IMR-90 (cell line): ENCODE results near the gene USB1. TPM values are rescaled to one million over a fixed set of nuclear protein-coding genes. Genes with fewer than 3 reads are reported as not detected.

Source experiments
- ATAC-seq: fragments of 200-7000 bp; cut with Tn5 transposase; 2 replicates; pipeline ENCODE4 v1.9.1; 2020; ENCODE audit warnings: low read depth, mild to moderate bottlenecking, moderate library complexity
- BruUV-seq: library from RNA; stranded (reverse); fragments of 400-500 nt; replicated peaks from 2 replicates; lab custom pipeline; 2021; lab: Mats Ljungman, UMichigan
- CTCF ChIA-PET: fragments of 300-600 bp; formaldehyde crosslinking; extraction: SDS; loops from one replicate; lab custom pipeline; 2021; ENCODE audit warnings: antibody characterized with exemption; lab: Yijun Ruan, JAX
- POLR2A ChIA-PET: fragments of 300-600 bp; sonication (Branson Sonifier 250); formaldehyde crosslinking; loops from one replicate; lab custom pipeline; 2022; ENCODE audit warnings: antibody characterized with exemption; ENCODE audit not compliant: unreplicated experiment; lab: Charles Lee
- DNase-seq: peaks from one replicate; pipeline ENCODE4 v3.0.0; 2013
- H2AFZ ChIP-seq: replicated peaks from 2 replicates; pipeline ENCODE3; 2013; ENCODE audit warnings: low read length, mild to moderate bottlenecking; ENCODE audit not compliant: poor library complexity
- H2AK5ac ChIP-seq: 2 replicates; pipeline ENCODE4 v1.6.1; 2013; ENCODE audit warnings: low read depth, low read length, inconsistent platforms
- H2AK9ac ChIP-seq: replicated peaks from 2 replicates; pipeline ENCODE3; 2013; ENCODE audit warnings: mild to moderate bottlenecking, low read depth, low read length, moderate library complexity; ENCODE audit not compliant: poor library complexity
- H2BK120ac ChIP-seq: 2 replicates; pipeline ENCODE4 v1.6.1; 2013; ENCODE audit warnings: low read depth, low read length, inconsistent platforms
- H2BK15ac ChIP-seq: 3 replicates; pipeline ENCODE4 v1.6.1; 2013; ENCODE audit warnings: low read depth, low read length, inconsistent platforms
- H2BK20ac ChIP-seq: 2 replicates; pipeline ENCODE4 v1.6.1; 2013; ENCODE audit warnings: low read depth, mild to moderate bottlenecking, inconsistent platforms, low read length, moderate library complexity
- H2BK5ac ChIP-seq: 2 replicates; pipeline ENCODE4 v1.6.1; 2013; ENCODE audit warnings: mild to moderate bottlenecking, low read depth, low read length, inconsistent platforms; ENCODE audit not compliant: poor library complexity, severe bottlenecking
- H3K14ac ChIP-seq: replicated peaks from 2 replicates; pipeline ENCODE4 v1.6.1; 2013; ENCODE audit warnings: low read depth, low read length, inconsistent platforms
- H3K18ac ChIP-seq: 2 replicates; pipeline ENCODE4 v1.6.1; 2013; ENCODE audit warnings: low read depth, low read length, control low read depth
- H3K23ac ChIP-seq: 2 replicates; pipeline ENCODE4 v1.6.1; 2013; ENCODE audit warnings: low read depth, low read length, inconsistent platforms
- H3K27ac ChIP-seq: 2 replicates; pipeline ENCODE4 v1.5.1; 2013; ENCODE audit warnings: mild to moderate bottlenecking, control low read depth, low read length; ENCODE audit not compliant: insufficient read depth
- H3K27me3 ChIP-seq: 2 replicates; pipeline ENCODE4 v1.6.1; 2013; ENCODE audit warnings: low read length; ENCODE audit not compliant: control insufficient read depth, insufficient read depth
- H3K36me3 ChIP-seq: 2 replicates; pipeline ENCODE4 v1.6.1; 2013; ENCODE audit warnings: low read length, mixed read lengths; ENCODE audit not compliant: control insufficient read depth, insufficient read depth
- H3K4ac ChIP-seq: 2 replicates; pipeline ENCODE4 v1.6.1; 2013; ENCODE audit warnings: low read depth, low read length, inconsistent platforms
- H3K4me1 ChIP-seq: 2 replicates; pipeline ENCODE4 v1.6.1; 2013; ENCODE audit warnings: low read length, mixed read lengths; ENCODE audit not compliant: control insufficient read depth, insufficient read depth
- H3K4me2 ChIP-seq: 2 replicates; pipeline ENCODE4 v1.6.1; 2013; ENCODE audit warnings: low read depth, mild to moderate bottlenecking, control low read depth, low read length, moderate library complexity
- H3K4me3 ChIP-seq: 2 replicates; pipeline ENCODE4 v1.5.1; 2013; ENCODE audit warnings: low read depth, mild to moderate bottlenecking, control low read depth, low read length, moderate library complexity; ENCODE audit not compliant: insufficient read depth
- H3K56ac ChIP-seq: 2 replicates; pipeline ENCODE4 v1.6.1; 2013; ENCODE audit warnings: low read length, inconsistent platforms; ENCODE audit not compliant: insufficient read depth; ENCODE audit errors: extremely low read depth
- H3K79me1 ChIP-seq, 2 experiments: 2 replicates each; pipeline ENCODE4 v1.6.1; 2013; ENCODE audit warnings: low read length in 2 of 2, inconsistent platforms in 1 of 2, low read depth in 1 of 2
- H3K9ac ChIP-seq: 2 replicates; pipeline ENCODE4 v1.6.1; 2013; ENCODE audit warnings: low read depth, low read length, control low read depth
- H3K9me1 ChIP-seq: 2 replicates; pipeline ENCODE4 v1.6.1; 2013; ENCODE audit warnings: low read length, inconsistent platforms; ENCODE audit not compliant: insufficient read depth
- H3K9me3 ChIP-seq: 2 replicates; pipeline ENCODE4 v1.6.1; 2013; ENCODE audit warnings: low read length; ENCODE audit not compliant: control insufficient read depth, insufficient read depth
- H4K20me1 ChIP-seq: 2 replicates; pipeline ENCODE4 v1.6.1; 2013; ENCODE audit warnings: low read length, inconsistent platforms; ENCODE audit not compliant: insufficient read depth
- H4K5ac ChIP-seq: 2 replicates; pipeline ENCODE4 v1.6.1; 2013; ENCODE audit warnings: mild to moderate bottlenecking, low read depth, low read length, control low read depth
- H4K8ac ChIP-seq, 2 experiments: 2 replicates each; pipeline ENCODE4 v1.6.1; 2013; ENCODE audit warnings: low read depth in 2 of 2, low read length in 2 of 2, control low read depth in 1 of 2, inconsistent platforms in 1 of 2
- H4K91ac ChIP-seq: 2 replicates; pipeline ENCODE4 v1.6.1; 2013; ENCODE audit warnings: low read depth, low read length, inconsistent platforms; ENCODE audit not compliant: insufficient read depth
- MAFK ChIP-seq: IDR thresholded peaks from 2 replicates; pipeline ENCODE4 v1.6.1; 2012; ENCODE audit warnings: low read depth, low read length, improper control_type of control experiment
- RAD21 ChIP-seq: IDR thresholded peaks from 2 replicates; pipeline ENCODE4 v1.6.1; 2012; ENCODE audit warnings: low read length, improper control_type of control experiment
- SMC3 ChIP-seq: fragments of 150-350 bp; IDR thresholded peaks from 2 replicates; pipeline ENCODE4 v1.6.1; 2016; ENCODE audit warnings: low read depth, mild to moderate bottlenecking, antibody characterized with exemption, low read length, moderate library complexity
- WGBS, 2 experiments: methylation state at CpG; one replicate each; pipeline versions ENCODE4 v1.1.5 to v1.1.7; 2013; ENCODE audit warnings: missing lambda C conversion rate in 2 of 2; ENCODE audit not compliant: insufficient read length in 1 of 2; ENCODE audit errors: extremely low coverage in 2 of 2; 5-methylcytosine and 5-hydroxymethylcytosine counted together
- dilution Hi-C: fragments of 300-500 bp; cut with HindIII; formaldehyde crosslinking; loops from one replicate; pipeline ENCODE4 v1.14.3; 2018; ENCODE audit warnings: low sequenced_read_pairs; ENCODE audit not compliant: unreplicated experiment
- in situ Hi-C: fragments of 300-500 bp; cut with MboI; formaldehyde crosslinking; loops from 3 replicates; pipeline ENCODE4 v1.14.3; 2019; ENCODE audit warnings: low sequenced_read_pairs, inconsistent platforms, mixed read lengths
- intact Hi-C: fragments of 100-400 bp; cut with micrococcal nuclease; formaldehyde crosslinking; loops from 2 replicates; pipeline ENCODE4 v1.10.0; 2022
- polyA plus RNA-seq, 3 experiments: library from polyadenylated mRNA; depleted of rRNA; stranded (reverse); fragments of >200 nt; gene quantifications; 2 replicates each; pipeline ENCODE4 v1.2.3, GENCODE V29; 2012; ENCODE audit warnings: low replicate concordance in 1 of 3
- total RNA-seq: library from RNA; depleted of rRNA; stranded (reverse); fragments of >200 nt; gene quantifications from 2 replicates; pipeline ENCODE4 v1.2.3, GENCODE V29; 2012
- TF ChIP-seq, protein P1 (sequence below): fragments of 150-350 bp; IDR thresholded peaks from 2 replicates; pipeline ENCODE4 v1.6.1; 2016; ENCODE audit warnings: low read depth, mild to moderate bottlenecking, low read length, moderate library complexity, borderline replicate concordance

USB1 gene
- total and polyA plus RNA-seq, 2 of the 4 experiments (the other 2 are of a cell fraction): 45.9 to 94.9 TPM

DNA sequence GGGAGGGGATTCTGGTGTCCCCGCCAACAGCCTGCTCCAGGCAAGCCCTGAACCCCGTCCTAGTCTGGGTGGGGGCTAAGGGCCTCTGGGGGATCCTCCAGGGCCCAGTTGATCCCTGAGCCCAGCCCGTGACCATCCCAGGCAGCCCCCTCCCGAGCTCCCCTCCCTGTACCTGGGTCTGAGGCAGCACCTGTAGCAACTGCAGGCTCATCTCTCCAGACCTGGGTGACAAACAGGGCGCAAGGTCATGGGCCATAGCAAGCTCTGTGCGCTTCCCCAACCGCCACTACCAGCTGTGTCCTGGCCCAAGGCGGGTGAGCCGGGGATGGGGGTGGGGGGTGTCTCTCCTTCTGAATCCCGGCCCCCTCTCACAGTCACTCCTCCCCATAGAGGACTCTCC lies 40.9 kb upstream of the USB1 start:
- Histone ChIP-seq H2BK15ac (no peak overlapping the region), H2BK120ac (no peak overlapping the region), H3K4ac (no peak overlapping the region), H2AK9ac (no peak overlapping the region), H3K9ac (no peak overlapping the region), H3K79me1 (no peaks in the 10 kb centered on the region), H3K36me3 (no peaks in the 10 kb centered on the region), H4K91ac (no peak overlapping the region), H3K56ac (no peak overlapping the region), H2AK5ac (no peak overlapping the region), H2BK5ac (no peak overlapping the region), H2AFZ (no peak overlapping the region), H3K9me3 (no peaks in the 10 kb centered on the region), H3K18ac (no peak overlapping the region), H4K5ac (no peak overlapping the region), H3K4me2 (no peak overlapping the region), H3K4me1 (no peaks in the 10 kb centered on the region), H3K27me3 (peaks cover 55% of the 10 kb centered on the region), H4K8ac (no peak overlapping the region), H3K4me3 (no peak overlapping the region), H3K9me1 (no peaks in the 10 kb centered on the region), H3K27ac (no peak overlapping the region), H3K14ac (no peak overlapping the region), H4K20me1 (no peaks in the 10 kb centered on the region), H3K23ac (no peak overlapping the region), H2BK20ac (no peak overlapping the region)
- ChIA-PET POLR2A (no interaction called here), CTCF (no interaction called here)
- BruUV-seq: no TSS peak
- in situ Hi-C loops: no loop called here
- 50% methylated on average over 2 of the region's 10 CpGs; no CpG with 5 or more reads in 1 of the 2 experiments for WGBS, 2 experiments
- intact Hi-C loops: no loop called here
- no peak for TF ChIP-seq SMC3
- TF ChIP-seq, protein P1, sequence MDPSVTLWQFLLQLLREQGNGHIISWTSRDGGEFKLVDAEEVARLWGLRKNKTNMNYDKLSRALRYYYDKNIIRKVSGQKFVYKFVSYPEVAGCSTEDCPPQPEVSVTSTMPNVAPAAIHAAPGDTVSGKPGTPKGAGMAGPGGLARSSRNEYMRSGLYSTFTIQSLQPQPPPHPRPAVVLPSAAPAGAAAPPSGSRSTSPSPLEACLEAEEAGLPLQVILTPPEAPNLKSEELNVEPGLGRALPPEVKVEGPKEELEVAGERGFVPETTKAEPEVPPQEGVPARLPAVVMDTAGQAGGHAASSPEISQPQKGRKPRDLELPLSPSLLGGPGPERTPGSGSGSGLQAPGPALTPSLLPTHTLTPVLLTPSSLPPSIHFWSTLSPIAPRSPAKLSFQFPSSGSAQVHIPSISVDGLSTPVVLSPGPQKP: no peak
- no peak for TF ChIP-seq MAFK
- no peak for TF ChIP-seq RAD21
- no peak for ATAC-seq
- no peak for DNase-seq
- dilution Hi-C loops: no loop called here
